ENCODE measurements around the gene TRMT2B. TPM values are rescaled to one million over a fixed set of nuclear protein-coding genes. Genes with fewer than 3 reads are reported as not detected.
"Not testable (repeated sequence)": the region's sequence is repeated elsewhere in the genome, so short reads cannot be mapped to it uniquely, and the experiment has no call there.

The TRMT2B gene
- total RNA-seq, 1 experiment from 2014 or later, result 15.9 TPM

- DNase-seq (ENCODE audit: low read depth), result no peak
These were observed 52.5 kb downstream of the TRMT2B start for GRCh38 chrX:100999451-100999850.

DNA sequence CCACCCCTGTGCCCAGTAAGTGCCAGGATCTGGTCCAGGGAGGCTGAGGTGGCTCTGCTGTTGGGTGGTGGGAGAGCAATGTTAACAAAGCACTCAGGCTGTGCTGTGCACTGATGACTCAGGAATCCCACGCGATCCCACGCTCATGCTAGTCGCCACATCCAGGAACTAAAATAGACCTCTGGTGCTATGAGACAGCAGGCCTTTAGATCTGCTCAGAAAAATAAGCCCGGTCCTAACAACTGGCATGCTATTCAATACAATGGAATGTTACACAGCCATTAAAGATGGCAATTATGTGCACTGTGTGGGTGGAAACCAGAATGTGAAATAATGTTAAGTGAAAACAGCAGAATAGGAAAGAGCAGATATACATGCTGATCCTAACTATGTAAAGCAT, 56.4 kb downstream of the TRMT2B start:
- DNase-seq (ENCODE audit: low read depth), result peak; percentile 92

DNA sequence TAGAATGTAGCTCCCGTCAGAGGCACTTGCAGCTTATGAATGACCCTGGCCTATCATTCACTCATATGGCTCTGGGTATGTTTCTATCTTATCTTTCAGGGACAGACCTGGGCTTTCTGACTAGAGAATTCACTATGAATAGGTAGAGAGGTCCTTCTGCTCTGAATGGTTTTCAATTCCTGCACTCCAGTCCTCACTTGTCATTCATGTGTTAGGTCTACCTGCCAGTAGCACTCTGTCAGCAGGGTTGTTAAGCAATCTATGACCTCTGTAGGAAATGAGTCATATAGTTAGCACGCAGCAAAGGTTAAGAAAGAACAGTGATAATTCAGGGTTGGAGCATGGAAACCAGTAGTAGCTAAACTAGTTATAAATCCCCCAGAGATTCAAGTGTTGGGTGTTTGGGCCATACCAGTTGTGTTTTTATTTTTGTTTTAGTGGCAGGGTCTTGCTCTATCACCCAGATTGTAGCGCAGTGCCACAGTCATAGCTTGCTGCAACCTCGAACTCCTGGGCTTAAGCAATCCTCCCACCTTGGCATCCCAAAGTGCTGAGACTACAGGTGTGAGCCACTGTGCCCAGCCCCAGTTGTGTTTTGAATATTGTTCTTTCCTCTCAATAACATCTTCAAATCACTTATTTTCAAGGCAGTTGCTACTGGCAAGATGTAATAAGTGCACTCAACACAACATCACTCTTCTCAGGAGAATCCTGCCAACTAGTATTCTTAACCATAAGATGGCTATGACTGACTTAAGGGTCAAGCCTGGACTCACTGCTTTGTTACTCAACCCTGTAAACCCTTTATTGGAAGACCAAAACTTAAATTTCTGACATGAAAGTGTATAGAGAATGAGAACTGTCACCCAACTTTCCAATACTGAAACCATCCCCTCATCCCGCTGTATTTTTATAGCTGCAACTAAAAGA, 57.3 kb downstream of the TRMT2B start:
- DNase-seq (ENCODE audit: low read depth), result peak; percentile 68

DNA sequence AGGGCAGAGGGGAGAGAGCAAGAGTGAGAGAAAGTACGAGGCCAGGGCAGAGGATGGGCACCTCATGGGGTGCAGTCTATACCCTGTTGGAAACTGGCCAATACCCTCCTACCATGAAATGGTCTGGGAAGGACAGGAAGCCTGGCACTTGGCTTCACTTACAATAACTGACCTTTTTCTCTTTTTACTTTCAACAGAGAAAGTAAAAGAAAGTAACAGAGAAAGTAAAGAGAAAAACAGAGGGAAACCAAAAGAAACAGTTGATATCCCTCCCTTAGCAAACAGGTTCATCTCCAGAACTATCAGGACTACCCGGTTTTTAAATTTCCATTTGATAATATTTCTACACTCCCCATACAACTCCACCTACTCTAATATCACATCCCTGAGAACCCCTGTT, 61.8 kb downstream of the TRMT2B start:
- DNase-seq (ENCODE audit: low read depth), result no peak

DNA sequence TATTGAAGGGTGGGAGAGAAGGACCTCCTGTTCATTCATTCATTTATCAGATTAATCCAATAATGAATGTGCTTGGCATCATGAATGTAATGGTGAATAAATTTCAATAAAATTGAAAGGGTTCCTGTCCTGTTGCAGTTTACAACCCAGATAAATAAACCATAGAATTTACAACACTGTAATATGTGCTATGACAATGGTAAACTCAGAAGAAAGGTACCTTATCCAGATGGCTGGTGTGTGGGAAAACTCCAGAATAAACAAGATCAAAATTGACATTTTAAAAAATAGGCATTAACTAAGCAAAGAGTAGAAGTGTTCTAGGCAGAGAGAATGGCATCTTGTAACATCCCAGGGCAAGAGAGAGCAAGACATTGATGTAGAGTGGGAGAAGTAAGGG, 67.1 kb downstream of the TRMT2B start:
- no peak for DNase-seq (ENCODE audit: low read depth)

DNA sequence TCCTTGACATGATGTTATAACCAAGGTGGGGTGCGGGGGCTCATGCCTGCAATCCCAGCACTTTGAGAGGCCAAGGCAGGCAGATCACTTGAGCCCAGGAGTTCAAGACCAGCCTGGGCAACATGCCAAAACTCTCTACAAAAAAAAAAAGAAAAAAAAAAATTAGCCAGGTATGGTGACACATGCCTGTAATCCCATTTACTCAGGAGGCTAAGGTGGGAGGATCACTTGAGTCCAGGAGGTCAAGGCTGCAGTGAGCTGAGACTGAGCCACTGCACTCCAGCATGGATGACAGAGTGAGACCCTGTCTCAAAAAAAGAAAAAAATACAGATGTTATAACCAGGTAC, 70.4 kb downstream of the TRMT2B start:
- not testable (repeated sequence) for DNase-seq (ENCODE audit: low read depth)

DNA sequence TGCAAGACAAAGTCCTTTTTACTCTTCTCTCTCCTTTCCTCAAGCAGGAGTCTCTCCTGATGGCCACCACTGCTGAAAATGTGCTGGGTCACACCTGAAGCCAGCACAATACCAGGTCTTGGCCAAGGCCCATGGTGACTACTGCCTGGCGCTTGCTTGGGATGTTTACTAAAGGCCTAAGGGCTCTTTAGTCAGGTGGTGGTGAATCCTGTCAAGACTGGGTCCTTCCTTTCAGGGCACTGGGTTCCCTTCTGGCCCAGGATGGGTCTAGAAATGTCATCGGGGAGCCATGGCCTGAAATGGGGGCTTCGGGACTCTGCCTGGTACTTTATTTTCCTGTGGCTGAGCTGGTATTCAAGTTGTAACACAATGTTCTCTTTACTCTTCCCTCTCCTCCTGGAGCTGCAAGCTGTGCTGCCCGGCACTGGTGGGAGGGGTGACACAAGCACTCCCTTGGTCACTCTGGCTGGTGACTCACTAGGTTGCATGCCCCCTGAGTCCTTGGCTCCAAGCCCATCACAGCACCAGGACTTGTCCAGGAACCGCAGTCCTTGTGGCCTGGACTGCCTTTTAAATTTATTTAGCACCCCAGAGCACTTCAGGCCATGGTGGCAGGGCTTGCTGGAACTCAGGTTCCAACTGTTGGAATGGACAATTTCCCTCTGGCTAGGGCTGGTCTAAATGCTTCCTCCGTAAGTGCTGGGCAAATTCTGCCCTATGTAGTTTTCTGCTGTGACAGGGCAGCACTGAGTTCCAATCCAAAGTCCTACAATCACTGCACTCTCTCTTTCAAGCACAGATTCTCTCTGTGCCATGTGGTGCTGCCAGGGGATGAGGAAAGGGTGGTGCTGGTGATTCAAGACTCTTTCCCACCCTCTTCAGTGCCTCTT, 71.1 kb downstream of the TRMT2B start:
- DNase-seq (ENCODE audit: low read depth), result peak; percentile 90

- no peak for DNase-seq (ENCODE audit: low read depth)
These were observed 71.9 kb downstream of the TRMT2B start for GRCh38 chrX:100979881-100980607.

GRCh38 chrX:100976211-100976610, 75.7 kb downstream of the TRMT2B start:
- no peak for DNase-seq (ENCODE audit: low read depth)

DNA sequence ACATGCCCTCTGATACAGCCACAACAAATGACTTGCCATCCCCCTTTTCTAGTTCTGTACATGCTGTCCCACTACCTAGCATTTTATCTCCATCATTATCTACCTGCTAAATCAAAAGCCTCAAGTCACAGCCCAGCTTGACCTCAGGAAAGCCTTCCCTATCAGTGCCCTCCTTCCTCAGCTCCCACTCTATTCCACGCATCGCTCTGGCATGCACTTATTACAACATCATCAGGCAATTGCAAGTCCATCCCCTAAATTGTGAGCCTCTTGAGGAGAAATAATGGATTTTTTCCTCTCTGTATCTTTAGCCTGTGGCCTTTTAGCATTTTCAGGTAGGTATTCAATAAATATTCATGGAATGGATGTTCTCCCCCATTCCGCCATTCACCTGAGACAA, 76.7 kb downstream of the TRMT2B start:
- no peak for DNase-seq (ENCODE audit: low read depth)

GRCh38 chrX:100973411-100973810, 78.5 kb downstream of the TRMT2B start:
- peak; percentile 67 for DNase-seq (ENCODE audit: low read depth)

GRCh38 chrX:100969936-100970335, 82.0 kb downstream of the TRMT2B start:
- DNase-seq (ENCODE audit: low read depth), result no peak

DNA sequence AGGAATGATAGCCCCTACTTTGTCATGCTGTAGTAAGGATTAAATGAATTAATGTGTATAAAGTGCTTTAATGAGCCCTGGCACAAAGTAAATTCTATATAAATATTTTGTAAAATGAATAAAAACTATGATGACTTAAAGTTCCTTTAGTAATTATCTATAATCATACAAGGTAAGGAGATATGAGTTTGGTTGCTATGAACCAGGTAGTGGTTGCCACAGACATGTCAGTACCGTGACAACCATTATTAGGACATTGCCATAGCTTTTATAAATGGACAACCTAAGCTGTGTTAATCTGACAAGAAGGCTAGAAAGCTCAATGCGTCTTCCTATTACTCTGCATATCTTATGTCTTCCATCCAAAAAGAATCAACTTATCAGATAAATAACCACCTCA, 82.5 kb downstream of the TRMT2B start, which contains the start of gene ARL13A:
TSS of gene ARL13A (plus strand) at position 301 of the 400 bp plus-strand sequence. CDS start 3,982 bp downstream, outside the sequence.
- DNase-seq (ENCODE audit: low read depth), result no peak

DNA sequence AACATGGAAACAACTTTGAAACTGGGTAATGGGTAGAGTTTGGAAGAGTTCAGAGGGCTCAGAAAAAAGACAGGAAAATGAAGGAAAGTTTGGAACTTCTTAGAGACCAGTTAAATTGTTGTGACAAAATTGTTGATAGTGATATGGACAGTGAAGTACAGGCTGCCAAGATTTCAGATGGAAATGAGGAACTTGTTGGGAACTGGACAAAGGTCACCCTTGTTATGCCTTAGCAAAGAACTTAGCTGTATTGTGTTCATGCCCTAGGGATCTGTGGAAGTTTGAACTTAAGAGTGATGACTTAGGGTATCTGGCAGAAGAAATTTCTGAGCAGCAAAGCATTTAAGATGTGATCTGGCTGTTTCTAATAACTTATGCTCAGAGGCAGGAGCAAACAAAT, 87.5 kb downstream of the TRMT2B start:
- no peak for DNase-seq (ENCODE audit: low read depth)

- DNase-seq (ENCODE audit: low read depth), result no peak
These were observed 89.1 kb downstream of the TRMT2B start for GRCh38 chrX:100962811-100963210.

Other genes with a start within 250 kb of the TRMT2B start
- gene CSTF2, start 231.7 kb downstream of the TRMT2B start, total RNA-seq (2014; rRNA removed), result 29.4 and 32.3 TPM in 2 replicates
- not detected in 2 replicates for gene NOX1, start 177.8 kb downstream of the TRMT2B start, total RNA-seq (2014; rRNA removed)
- gene XKRX, start 123.2 kb downstream of the TRMT2B start, total RNA-seq (2014; rRNA removed), result 0.06 and 0.11 TPM in 2 replicates
- gene ARL13A, start 82.4 kb downstream of the TRMT2B start, total RNA-seq (2014; rRNA removed), result not detected in 2 replicates
- 3.5 and 3.8 TPM in 2 replicates for gene TMEM35A, start 26.8 kb upstream of the TRMT2B start, total RNA-seq (2014; rRNA removed)
- 32.4 and 35.9 TPM in 2 replicates for gene CENPI, start 46.1 kb upstream of the TRMT2B start, total RNA-seq (2014; rRNA removed)
- 2.5 and 3.1 TPM in 2 replicates for gene DRP2, start 167.7 kb upstream of the TRMT2B start, total RNA-seq (2014; rRNA removed)
- 0.13 TPM in 1 of 2 replicates, not detected in the other for gene TAF7L, start 239.2 kb upstream of the TRMT2B start, total RNA-seq (2014; rRNA removed)